ENCODE results near the gene VPS54.

Gene VPS54

DNA sequence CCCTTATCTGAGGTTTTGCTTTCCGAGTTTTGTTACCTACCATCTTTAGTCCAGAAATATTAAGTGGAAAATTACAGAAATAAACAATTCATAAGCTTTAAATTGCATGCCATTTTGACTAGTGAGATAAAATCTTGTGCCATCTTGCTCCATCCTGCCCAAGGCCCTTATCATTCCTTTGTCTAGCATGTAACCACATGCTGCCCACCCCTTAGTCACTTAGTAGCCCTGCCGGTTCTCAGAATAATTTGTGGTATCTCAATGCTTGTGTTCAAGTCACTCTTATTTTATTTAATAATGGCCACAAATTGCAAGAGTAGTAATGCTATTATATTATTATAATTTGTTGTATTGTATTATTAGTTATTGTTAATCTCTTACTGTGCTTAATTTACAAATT lies 36.8 kb upstream of the VPS54 start:
- TF ChIP-seq CTCF (IDR thresholded peaks at IDR 0.05) = no peak

- TF ChIP-seq CTCF (IDR thresholded peaks at IDR 0.05) = no peak
Observed at GRCh38 chr2:64054161-64054915, 35.1 kb upstream of the VPS54 start.

DNA sequence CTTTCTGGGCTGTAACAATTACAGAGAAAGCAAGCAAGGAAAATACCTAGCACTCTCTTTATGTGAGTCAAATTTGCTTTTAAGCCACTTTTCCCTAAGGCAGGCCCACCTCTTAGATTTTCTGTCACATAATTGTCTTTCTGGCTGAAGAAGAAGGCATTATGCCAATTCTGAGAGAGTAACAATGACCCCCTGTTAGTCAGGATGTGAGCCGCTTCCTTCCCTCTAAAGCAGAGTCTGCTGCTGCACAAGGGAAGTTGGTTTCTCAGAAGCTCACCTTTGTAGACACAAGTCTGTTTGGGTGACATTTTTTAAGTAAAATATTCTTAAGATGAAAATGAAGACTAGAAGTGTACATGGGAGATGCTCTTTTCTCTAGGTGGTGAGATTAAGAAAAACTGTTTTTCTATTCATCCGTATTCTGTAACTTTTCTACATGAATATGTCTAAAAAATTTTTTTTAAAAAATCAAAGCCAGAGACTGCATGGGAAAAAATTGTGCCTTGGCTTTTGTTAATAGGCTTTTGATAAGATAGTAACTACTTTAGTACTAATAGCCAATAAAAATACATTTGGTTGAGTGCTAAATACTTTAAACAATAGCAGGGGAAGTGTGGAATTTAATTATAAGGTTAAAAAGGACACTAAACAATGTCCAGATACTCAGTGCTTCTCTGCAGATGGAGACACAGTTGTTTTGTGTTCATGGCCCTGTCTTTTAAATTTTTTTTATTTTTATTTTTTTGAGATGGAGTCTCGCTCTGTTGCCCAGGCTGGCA lies 33.4 kb upstream of the VPS54 start:
- TF ChIP-seq CTCF (IDR thresholded peaks at IDR 0.05) = no peak

DNA sequence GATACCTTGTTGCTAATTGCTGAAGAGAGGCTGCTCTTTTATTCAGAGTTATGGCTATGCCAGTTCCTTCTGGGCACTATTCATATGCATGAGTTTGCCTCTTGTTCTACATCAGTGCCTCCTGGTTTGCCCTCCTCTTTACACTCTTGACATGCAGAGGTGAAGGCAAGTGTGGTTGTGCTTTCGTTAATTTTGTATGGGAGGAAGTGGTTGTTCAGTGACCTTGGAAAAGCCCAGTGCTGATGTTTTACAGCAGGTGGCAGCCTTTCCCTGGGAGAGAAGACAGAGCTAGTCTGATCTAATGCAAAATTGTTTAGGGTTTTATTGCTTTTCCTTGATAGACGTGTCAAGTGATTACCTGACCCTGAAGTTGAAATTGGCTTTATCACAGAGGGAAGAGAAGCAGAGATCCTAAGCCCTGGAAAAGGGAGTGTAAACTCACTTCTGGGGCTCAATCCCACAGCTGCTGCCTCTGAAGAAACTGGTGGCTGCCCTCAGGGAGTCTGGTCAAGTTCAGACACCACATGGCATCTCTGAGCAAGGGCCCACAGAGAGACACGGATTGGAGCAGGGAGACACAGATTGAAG lies 30.5 kb upstream of the VPS54 start:
- TF ChIP-seq CTCF (IDR thresholded peaks at IDR 0.05) = peak; percentile 58

- no peak for TF ChIP-seq CTCF (IDR thresholded peaks at IDR 0.05)
Observed at GRCh38 chr2:64045938-64046337, 26.7 kb upstream of the VPS54 start.

DNA sequence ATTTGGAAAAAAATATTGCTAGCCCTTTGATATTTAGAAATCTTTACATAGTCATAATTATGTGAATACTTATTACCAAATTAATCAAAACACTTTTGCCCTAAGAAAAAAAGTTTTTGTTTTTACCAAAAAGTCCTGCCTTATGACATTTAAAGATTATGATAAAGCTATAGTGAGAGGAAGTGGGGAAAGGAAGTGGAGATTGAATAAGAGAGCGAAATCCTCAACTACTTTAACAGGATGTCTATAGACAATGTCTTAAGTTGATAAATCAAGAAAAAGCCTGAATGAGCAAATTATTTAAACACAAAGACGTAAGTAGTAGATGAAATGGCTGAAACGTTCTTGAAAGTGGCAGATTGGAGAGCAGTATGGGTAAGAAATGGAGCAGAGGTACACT lies 20.9 kb upstream of the VPS54 start:
- TF ChIP-seq CTCF (IDR thresholded peaks at IDR 0.05) = no peak

DNA sequence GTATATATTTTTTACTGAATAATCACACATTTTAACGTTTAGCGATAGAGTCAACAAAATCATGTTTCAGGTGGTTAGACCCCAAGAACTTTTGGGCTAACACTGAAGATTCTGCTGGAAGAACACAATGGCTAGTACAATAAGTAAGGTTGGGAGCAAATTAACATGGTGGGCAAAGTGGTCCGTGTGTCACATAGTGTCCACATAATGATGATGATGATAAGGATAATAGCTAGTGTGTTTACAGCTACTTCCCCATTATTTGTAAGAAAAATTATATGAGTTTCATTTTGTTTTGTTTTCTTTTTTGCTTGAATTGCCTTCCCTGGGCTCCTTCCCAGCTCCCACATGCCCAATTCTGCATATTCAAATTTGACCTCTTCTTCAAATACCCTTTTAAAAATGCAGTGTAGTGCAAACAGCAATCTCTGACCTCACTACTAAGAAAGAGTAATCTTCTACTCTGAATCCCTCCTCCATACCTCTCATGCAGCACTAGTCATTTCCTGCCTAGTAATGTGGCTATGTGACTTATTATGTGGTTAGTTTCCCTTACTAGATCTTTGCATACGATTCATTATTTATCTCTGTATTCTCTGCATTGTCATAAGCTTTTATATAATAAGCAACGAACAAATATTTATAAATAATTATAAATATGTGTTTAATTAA lies 16.9 kb upstream of the VPS54 start:
- no peak for TF ChIP-seq CTCF (IDR thresholded peaks at IDR 0.05)

Measured in LNCAP (cell line).